Stimulated activated CD4-positive, alpha-beta T cell treated with anti-CD3 and anti-CD28 coated beads, Interleukin-2, amount 100 ng/mL, for 24 hours (primary cell): ENCODE results near the gene NR1H3.

Experiments used
- DNase-seq, 2 donors: peaks; one replicate each; pipeline ENCODE4 v3.0.0-alpha.2; 2020

Gene NR1H3

GRCh38 chr11:47244448-47245350 lies 13.1 kb upstream of the NR1H3 start:
- DNase-seq: no peak

GRCh38 chr11:47245611-47246357 lies 12.0 kb upstream of the NR1H3 start:
- no peak for DNase-seq

DNA sequence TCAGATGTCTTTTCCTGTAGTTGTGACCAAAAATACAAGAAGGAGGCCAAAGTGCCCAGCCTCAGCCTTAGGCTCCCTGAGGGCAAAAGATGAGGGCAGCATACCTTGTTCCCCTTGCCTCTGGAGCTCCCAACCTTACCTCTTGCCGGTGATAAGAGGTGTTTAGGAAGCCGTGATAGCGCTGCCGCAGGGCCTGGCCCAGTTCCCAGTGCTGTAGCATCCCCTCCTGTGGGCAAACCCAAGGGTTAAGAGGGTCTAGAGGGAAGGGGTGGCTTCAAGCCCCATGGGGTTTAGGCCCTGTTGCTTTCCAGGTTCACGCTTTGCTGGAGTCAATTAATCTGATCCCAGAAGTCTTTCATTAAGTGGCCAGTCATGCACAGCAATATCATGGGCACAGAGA lies 10.3 kb upstream of the NR1H3 start:
- DNase-seq: no peak

GRCh38 chr11:47248304-47248663 lies 9.5 kb upstream of the NR1H3 start:
- no peak for DNase-seq

DNA sequence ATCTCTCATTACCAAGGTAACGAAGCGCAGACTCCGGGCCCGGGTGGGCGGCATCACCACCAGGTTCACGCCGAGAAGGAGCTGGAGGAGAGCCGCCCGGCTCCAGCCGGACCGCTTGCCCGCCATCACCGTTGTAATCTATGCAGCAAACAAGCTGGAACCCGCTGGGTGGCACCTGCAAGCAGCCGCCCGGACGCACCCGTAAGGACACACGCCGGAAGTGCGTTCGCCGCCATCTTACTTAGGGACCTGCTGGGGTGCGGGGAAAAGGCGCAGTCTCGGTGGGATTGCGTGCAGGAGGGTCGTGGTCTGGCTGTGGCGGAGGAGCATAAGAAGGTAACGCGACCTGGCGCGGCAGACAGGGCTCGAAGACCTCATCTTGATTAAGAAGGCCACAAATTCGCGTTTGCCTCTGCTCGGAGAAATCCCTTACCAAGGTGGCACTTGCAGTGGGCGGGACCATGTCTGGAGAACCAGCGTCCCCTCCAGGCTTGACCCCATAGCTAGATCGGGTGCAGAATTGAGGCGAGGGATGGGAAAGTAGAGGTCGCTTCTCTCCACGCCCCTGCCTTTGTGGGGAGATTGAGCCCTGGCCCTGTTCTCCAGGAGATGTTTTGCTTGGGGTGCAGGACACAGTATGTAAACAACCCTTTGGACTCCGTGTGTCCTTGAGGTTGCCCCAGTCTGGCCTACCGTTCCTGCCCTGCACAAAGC lies 9.0 kb upstream of the NR1H3 start, which contains the start of gene ACP2:
Gene ACP2, minus strand, starts transcription at position 151 of the 714 bp plus-strand sequence. Its CDS starts 25 bp downstream, at position 126.
- peak; percentile 86 to 88 for DNase-seq

- DNase-seq: no peak
Measured at GRCh38 chr11:47249378-47249715, 8.4 kb upstream of the NR1H3 start.

DNA sequence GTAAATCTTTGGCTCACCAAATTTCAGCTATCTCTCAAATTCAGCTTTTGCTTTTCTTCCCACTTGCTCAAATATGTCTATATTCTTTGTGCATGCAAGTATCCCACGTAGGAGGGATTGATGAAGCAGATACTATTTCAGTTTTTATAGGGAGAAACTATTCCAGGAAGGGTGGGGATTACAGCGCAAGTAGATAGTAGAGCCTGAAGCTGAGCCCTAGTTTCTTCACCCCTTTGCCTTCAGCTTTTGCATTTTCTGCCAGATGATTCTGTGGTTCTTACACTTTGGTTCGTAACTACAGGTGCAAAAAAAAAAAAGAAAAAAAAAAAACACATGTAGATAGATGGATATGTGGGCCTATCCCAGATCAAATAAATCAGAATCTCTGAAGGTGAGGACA lies 6.0 kb upstream of the NR1H3 start:
- no peak for DNase-seq

GRCh38 chr11:47253660-47254059 lies 4.1 kb upstream of the NR1H3 start:
- no peak for DNase-seq

- no peak for DNase-seq
Measured at GRCh38 chr11:47254386-47254785, 3.4 kb upstream of the NR1H3 start.

GRCh38 chr11:47256374-47256773 lies 1.4 kb upstream of the NR1H3 start:
- DNase-seq: no peak

GRCh38 chr11:47257177-47257516 lies 649 bp upstream of the NR1H3 start:
- DNase-seq: no peak

GRCh38 chr11:47258317-47258902 lies 614 bp downstream of the NR1H3 start:
- no peak for DNase-seq

GRCh38 chr11:47259232-47259977 lies 1.6 kb downstream of the NR1H3 start:
- peak; percentile 48 to 57 for DNase-seq

GRCh38 chr11:47260366-47260765 lies 2.6 kb downstream of the NR1H3 start:
- DNase-seq: no peak

- DNase-seq: no peak
Measured at GRCh38 chr11:47261291-47261800, 3.5 kb downstream of the NR1H3 start.

DNA sequence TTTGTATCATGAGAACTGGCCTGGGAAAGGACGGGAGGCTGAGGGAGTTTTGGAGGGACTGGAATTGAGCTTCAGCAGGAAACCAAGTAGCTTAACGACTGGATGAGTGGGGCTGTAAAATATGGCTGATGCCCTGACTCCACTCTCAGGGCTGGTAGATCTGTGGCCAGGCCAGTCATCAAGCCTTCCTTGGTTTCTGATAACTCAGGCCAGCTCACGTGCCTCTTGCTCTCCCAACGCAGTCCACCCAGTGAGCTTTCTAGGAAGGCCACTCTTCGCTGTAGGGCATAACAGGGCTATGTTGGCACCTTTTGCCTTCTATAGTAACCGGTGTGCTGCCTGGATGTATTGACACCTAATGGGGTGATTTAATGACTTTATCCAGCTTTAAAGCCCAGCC lies 6.3 kb downstream of the NR1H3 start:
- DNase-seq: no peak

DNA sequence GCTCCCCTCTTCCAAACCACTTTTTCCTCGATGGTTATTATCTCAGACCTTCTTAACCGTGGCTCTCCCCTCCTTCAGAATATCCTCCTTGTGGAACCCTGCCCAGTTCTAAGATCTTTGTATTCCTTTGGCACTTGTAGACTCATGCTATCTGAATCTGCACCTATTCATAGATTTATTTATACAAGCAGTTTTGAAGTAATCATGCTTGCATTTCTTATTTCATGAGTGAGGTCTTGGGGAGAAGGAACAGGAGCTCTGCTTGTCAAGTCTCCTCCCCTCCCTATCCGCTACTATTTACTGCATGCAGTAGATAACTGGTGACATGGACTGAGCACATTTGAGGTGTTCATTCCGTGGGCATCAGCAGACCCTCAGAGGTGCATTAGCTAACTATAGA lies 6.7 kb downstream of the NR1H3 start:
- DNase-seq: no peak

DNA sequence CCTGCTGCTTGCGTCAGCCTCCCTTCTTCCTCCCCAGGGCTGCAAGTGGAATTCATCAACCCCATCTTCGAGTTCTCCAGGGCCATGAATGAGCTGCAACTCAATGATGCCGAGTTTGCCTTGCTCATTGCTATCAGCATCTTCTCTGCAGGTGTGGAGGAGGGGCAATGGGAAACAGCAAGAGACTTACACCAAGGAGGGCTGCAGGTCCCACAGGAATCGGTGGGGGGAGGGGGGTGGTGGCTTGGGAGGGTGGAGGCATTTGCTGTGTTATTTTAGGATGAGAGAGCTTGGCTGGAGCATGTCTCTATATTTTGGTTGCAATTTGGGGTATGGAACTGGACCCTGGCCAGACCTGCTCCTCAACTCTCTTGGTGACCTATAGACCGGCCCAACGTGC lies 10.1 kb downstream of the NR1H3 start:
- DNase-seq: no peak

DNA sequence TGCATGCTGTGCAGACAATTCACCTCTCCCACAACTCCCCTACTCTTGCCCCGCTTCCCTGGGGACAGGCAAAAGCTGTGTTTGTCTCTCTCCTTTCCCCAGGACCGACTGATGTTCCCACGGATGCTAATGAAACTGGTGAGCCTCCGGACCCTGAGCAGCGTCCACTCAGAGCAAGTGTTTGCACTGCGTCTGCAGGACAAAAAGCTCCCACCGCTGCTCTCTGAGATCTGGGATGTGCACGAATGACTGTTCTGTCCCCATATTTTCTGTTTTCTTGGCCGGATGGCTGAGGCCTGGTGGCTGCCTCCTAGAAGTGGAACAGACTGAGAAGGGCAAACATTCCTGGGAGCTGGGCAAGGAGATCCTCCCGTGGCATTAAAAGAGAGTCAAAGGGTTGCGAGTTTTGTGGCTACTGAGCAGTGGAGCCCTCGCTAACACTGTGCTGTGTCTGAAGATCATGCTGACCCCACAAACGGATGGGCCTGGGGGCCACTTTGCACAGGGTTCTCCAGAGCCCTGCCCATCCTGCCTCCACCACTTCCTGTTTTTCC lies 10.7 kb downstream of the NR1H3 start:
- no peak for DNase-seq

GRCh38 chr11:47269002-47269828 lies 11.4 kb downstream of the NR1H3 start:
- DNase-seq: peak; percentile 86 to 87

- DNase-seq: peak; percentile 92
Measured at GRCh38 chr11:47269829-47270305, 12.1 kb downstream of the NR1H3 start, which contains the start of gene MADD. MADD (plus strand) TSS chr11:47270133.
